DND-41 (cell line): ENCODE measurements around the gene PEX14.

Source experiments
- CTCF ChIP-seq: IDR thresholded peaks from 2 replicates; pipeline ENCODE4 v1.5.1; 2012; ENCODE audit warnings: borderline replicate concordance, low read length, moderate library complexity, mild to moderate bottlenecking; ENCODE audit not compliant: poor library complexity, severe bottlenecking; ENCODE audit errors: extremely low read depth
- EZH2 ChIP-seq: IDR thresholded peaks from 3 replicates; pipeline ENCODE4 v1.6.1; 2012; ENCODE audit warnings: borderline replicate concordance, low read depth, mild to moderate bottlenecking, moderate library complexity, low read length, inconsistent platforms; ENCODE audit not compliant: severe bottlenecking

GRCh38 chr1:10497109-10497508 lies 22.4 kb downstream of the PEX14 start:
- TF ChIP-seq CTCF, result no peak
- TF ChIP-seq EZH2, result no peak
